NCI-H526 (cell line): Measurements from ENCODE around the gene CYGB.
"Not testable (repeated sequence)": the region's sequence is repeated elsewhere in the genome, so short reads cannot be mapped to it uniquely, and the experiment has no call there.

Experiments used
- DNase-seq, 2 experiments: peaks; one replicate each; lab custom pipeline; 2025; lab: John Stamatoyannopoulos, UW

The CYGB gene

DNA sequence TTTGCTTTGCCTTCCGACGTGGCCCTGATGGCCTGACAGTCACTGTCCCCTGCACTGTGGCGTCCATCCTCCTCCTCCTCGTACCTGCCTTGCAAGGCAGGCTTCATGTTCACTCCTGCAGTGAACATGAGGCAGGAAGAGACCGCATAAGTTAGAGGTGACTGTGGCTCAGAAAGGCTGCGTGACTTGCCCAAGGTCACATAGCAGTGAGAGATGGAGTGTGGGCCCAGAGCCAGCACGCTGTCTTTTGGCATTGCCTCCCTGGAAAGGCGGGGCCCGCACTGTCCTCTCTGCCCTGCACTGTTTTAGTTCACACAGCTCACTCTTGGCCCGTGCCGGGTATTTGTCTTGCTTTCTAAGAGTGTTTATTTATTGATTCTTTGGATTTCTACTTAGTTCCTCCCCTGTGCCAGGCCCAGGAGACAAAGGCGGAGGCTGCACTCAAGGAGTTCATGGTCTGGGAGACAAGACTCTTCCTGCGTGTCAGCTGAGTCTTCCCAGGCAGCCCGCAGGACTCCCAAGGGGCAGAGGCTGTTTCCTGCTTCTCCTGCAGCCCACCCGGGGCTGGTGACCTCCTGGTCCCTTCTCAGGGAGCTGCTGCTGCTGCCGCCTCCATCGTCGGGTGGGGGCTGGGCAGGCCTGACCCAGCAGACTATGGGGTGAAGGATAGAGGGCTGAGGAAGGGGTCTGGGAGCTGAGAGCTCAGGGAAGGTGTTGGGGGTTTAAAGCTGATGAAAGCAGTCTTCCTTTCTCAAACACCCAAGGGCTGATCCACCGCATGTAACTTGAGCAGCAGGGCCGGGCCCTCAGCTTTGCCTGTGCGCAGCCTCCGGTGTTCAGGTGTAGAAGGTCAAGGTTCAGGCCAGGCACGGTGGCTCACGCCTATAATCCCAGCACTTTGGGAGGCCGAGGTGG is 12.7 kb downstream of the CYGB start:
- DNase-seq = no peak

DNA sequence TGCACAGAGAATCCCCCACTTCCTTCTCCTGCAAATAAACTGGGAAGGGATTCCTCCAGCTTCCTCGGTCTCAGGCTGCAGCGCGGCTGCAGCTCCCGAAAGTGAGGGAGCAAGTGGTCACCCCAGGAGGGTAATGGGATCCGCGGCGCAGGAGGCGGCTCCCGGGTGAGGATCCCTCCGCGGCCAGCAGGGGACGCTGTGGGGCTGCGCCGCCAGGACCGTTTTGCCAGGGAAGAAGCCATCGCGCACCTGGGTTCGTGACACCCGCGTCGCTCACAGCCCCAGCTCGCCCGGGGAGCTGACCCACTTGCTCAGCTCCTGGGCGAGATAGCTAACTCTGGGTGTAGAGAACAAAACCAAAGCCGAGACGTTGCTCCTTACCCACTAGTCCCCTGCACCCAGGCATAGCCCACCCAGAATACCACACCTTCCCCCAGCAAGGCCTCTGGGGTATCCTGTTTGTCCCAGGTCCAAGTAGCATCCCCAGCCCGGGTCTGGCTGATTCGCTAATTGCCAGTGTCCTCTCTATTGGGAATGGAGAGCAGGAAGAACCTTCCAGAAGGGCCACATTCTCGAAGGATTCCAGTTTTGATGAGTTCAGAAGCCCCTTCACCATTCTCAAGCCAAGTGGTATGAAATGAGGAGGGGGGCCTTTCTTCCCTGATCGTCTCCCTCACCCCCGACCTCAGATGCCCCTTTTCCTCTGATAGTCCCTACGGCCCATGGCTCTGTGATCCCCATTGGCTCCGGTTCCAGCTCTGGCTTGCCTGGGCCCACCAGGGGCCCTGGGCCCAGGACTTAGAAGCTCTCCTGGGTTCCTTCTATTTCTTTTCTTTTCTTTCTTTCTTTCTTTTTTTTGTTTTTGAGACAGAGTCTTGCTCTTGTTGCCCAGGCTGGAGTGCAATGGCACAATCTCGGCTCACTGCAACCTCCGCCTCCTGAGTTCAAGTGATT is 14.1 kb downstream of the CYGB start:
- peak in 1 of 2 experiments; percentile 83 for DNase-seq

DNA sequence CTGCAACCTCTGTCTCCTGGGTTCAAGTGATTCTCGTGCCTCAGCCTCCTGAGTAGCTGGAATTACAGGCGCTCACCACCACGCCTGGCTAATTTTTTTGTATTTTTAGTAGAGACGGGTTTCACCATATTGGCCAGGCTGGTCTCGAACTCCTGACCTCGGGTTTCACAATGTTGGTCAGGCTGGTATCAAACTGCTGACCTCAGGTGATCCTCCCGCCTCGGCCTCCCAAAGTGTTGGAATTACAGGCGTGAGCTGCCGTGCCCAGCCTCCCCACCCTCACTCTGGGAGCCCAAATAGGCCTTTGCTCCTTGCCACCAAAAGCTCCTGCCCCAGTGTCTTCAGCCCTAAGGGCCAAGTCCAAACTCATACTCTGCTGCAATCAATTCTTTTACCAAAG is 15.8 kb downstream of the CYGB start:
- not testable (repeated sequence) for DNase-seq

DNA sequence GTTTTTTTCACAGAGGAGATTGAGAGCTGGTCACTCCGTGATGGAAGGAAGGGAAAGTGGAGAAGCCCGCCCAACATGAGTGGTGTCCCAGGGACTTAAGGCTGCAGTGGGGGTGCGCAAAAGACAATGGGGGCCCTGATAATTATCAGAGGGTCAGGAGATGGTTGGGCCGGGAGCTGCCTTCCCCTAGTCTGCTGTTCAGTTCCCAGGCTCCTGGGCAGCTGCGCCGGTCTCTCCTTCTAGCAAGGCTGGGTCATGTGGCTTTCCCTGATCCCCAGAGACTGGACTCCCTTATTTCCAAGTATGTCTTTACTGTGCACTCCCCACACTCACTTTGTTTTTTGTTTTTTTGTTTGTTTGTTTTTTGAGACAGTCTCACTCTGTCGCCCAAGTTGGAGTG is 16.2 kb downstream of the CYGB start:
- DNase-seq = no peak

DNA sequence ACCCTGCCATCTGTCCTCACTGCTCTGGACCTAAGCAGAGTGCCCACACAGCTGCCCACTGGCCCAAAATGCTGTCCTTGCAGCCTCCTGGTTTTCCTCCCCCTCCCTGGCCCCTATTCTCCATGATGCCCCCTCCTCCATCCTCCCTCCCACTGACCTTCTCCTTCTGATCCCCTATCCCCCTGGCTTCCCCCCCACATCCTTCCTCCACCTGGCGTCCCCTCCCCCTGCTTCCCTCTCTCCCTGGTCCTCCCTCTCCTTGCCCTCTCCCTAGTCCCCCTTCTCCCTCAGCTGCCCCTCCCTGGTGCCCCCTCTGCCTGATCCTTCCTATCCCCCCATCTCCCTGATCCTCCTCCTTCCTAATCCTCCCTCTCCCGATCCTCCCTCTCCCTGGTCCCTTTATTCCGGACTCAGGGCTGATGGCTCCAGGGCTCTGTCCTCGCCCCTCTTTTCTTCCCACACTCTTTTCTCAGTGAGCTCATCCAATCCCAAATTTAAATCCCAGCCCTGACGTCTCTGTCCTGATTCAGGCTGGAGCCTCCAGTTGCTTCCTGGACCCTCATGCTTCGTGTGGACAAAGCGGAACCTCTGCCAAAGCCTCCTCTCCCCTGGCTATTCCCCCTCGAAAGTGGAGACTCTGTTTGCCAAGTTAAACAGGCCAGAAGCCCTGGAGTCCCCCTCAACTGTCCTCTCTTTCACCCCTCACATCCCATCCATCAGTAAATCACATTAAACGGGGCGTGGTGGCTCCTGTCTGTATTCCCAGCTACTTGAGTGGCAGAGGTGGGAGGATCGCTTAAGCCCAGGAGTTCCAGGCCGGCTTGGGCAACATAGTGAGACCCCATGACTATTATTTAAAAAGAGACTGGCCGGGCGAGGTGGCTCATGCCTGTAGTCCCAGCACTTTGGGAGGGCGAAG is 18.2 kb downstream of the CYGB start:
- DNase-seq = no peak

DNA sequence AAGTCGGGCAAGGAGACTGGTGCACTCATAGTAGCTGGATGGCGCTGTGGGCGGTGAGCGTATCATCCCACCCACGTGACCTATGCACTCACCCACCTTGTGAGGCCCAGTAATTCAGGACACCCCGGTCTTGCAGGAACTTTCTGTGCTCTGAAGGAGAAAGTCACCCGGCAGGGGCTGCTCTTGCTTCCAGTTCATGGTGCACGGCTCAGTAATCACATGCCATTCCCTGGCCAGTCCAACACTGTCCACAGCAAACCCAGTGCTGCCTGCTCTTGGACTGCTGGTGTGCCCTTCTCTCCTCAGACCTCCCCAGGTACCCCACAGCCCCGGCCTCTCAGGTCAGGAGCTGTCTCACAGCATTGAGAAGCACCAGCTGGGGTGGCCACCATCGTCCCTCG is 19.9 kb downstream of the CYGB start:
- DNase-seq = no peak

DNA sequence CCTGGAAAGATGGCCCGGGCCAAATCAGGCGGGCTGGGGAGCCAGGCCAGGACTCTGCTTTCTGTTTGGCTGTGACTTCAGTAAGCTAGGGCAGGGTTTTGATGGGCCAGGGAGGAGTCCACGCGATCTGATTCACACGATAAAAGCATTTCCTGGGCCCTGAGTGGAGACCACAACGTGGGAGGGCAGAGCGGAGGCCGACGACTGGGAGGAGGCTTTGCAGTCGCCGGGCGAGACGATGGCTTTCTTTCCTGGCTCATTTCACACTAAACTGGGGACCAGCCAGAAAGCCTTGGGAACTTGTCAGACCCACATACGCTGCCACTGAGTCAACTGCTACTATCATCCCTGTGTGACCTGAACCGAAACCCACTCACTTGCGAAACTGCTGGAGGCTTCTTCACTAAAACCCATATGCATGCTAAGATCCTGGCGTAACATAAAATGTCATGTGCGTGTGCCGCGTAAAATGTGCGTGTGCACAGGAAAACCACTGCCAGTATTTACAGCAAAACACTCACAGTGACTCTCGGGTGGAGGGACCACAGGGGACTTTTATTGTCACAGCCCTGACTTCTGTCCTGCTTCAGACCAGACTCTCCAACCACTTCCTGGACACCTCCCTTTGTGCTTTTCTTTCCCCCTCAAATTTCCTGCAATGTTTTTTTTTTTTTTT is 22.1 kb downstream of the CYGB start:
- DNase-seq = no peak

DNA sequence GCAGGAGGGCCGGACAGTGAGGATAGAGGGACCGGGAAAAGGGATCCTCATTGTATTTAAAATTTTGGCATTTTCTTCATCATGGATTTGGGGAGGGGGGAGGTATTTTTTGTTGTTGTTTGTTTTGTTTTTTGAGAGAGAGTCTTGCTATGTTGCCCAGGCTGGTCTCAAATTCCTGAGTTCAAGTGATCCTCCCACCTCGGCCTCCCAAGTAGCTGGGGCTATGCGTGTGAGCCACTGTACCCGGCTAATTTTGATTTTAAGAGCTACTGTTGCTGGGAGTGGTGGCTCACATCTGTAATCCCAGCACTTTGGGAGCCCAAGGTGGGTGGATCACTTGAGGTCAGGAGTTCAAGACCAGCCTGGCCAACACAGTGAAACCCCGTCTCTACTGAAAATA is 23.2 kb downstream of the CYGB start:
- DNase-seq = not testable (repeated sequence)

DNA sequence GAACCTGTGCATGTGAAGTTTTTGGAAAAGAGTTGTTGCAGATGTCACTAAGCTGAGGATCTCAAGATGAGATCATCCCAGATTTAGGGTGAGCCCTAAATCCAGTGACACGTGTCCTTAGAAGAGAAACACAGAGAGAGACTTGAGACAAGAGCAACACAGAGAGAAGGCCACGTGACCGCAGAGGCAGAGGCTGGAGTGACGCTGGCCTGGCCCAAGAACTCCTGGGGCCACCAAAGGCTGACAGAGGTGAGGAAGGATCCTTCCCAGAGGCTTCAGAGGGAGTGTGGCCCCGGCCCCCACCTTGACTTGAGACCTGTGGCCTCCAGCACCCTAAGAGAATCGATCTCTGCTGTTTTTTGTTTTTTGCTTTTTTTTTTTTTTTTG is 24.2 kb downstream of the CYGB start:
- no peak for DNase-seq

DNA sequence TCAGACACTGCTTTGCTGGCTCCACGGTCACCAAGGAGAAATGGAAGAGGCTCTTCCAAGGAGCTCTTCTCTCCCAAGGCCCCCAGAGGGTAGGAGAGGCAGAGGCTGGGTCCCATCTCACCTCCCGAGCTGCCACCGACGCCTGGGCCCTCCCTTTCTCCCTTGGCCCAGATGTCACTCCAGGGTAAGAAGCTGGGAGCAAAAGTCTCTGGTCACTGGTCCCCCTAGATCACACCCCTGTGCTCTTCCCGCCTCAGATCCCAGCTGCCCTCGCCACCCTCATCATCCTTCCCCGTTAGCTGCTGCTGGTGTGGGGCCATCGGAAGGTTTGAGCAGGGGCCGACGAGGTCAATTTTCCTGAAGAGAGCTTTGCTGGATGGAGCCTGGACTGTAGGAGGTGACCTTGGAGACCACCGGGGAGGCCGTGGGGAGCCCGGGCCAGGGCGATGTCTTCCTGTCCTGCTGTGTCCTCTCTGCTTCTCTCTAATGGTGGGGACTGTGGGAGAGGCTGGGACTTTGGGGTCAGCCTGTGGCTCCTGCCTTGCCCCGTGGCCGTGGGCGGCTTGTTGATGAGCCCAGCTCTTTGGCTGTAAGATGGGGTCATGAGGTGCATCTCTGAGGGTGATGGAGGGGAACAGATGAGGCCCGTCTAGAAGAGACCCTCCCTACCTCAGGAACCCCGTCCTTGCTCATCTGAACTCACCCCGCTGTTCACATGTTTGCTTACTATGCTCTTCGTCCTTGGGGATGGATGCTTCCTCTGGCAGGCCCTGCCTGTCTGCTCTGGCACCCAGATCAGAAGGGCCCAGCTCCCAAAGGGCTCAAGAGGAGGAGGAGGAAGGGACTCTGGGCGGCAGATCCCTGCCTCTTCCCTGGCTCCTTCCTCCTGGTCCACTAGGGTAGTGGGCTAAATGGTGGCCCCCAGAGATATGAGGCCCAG is 24.9 kb downstream of the CYGB start:
- DNase-seq = no peak

DNA sequence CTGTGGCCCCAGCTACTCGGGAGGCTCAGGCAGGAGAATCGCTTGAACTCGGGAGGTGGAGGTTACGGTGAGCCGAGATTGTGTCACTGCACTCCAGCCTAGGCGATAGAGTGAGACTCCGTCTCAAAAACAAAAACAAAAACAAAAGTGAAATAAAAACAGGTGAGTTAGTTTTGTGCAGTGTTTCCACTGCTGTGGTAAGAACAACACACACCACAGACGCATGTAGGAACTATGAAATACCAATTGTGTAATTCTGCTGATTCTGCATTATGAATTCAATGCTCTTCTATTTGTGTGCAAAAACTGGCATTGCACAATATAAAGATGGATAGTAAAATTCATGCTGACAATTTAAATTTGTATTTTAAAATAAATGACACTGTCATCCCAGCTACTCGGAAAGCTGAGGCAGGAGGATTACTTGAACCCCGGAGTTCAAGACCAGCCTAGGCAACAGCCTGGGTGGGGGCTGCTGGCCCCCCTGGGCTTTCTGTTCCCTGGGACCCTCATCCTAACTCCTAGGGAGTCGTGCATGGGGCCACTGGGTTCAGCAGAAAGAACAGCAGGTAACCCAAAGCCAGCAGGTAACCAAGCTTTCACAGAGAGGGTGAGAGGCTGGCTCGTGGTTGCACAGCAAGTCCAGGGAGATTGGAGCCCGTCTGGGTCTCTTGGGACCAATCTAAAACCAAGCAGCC is 25.7 kb downstream of the CYGB start:
- DNase-seq = no peak

DNA sequence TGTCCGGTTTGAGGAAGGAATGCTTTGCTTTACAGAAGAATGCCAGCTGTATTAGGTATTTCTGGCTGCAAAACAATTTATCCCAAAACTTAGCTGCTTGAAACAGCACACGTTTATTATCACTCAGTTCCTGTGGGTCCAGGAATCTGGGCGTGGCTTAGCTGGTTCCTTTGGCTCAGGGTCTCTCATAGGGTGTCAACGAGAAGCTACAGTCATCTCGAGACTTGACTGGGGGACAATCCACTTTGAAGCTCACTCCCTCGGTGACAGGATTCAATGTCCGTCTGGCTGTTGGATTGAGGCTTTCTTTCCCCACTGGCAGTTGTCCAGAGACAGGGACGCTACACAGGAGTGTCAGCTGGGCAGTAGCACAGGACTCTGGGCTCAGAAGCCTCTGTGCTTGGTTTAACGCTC is 26.7 kb downstream of the CYGB start:
- DNase-seq = no peak

DNA sequence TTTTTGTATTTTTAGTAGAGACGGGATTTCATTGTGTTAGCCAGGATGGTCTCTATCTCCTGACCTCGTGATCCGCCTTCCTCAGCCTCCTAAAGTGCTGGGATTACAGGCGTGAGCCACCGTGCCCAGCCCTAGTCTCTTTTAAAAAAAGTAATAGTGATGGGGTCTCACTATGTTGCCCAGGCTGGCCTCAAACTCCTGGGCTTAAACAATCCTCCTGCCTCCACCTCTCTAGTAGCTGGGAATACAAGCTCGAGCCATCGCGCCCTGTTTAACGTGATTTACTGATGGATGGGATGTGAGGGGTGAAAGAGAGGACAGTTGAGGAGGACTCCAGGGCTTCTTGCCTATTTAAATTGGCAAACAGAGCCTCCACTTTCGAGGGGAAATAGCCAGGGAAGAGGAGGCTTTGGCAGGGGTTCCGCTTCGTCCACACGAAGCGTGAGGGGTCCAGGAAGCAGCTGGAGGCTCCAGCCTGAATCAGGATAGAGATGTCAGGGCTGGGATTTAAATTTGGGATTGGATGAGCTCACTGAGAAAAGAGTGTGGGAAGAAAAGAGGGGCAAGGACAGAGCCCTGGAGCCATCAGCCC is 28.9 kb downstream of the CYGB start:
- not testable (repeated sequence) for DNase-seq

DNA sequence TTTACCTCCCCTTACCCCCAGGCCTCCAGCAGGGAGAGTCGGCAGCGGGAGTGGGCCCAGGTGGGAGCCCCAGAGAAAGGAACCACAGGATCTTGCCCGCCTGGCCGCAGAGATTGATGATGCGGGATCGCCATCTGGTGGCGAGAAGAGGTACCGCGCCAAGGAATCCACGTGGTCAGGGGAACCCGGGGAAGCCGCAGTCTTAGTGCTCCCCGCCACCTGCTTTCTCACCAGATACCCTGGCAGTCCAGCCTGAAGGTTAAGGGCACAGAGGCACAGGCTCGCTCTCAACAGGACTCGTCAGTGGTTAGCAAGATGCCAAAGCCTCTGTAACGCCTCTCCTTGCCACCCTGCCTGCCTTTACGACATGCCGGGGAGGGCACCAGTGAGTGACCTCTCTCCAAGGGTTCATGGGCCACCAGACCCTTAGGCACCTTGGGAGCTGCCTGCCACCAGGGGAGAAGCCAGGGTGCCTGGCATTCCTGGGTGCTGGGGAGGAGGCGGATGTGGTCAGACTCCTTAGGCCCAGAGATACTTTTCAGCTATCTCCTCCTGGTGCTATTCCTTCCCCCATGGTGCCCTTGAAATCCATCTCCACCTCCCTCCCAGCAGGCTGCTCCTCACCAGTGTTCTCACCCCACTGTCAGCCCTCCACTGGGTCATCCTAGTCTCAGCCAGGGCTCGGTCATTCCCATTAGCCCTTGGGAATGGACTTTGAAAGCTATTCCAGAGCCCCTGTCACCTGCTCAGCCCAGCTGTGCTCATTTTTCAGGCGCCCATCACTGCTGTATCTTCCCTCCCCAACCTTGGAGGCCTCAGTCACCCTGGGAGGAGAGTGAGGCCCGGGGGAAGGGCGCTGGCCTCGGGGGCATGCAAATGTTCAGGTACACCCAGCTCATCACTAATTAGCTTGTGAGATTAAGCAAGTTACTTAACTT is 30.8 kb downstream of the CYGB start:
- peak; percentile 44 to 86 for DNase-seq

DNA sequence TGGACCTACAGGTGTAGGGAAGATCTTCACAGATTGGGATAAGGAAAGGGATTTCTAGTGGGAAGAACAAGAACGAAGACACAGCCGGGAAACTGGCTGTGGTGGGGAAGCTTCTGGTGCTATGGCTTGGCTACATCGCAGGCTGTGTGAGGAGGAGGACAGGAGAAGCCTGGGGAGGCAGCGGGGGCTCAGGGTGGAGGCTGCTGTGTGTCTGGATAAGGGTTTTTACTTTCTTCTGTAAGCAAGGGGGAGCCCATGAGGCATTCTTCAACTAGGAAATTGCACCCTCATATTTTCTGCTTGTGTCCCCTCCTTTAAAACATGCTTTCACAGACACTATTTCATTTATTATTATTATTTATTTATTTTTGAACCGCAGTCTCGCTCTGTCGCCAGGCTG is 33.4 kb downstream of the CYGB start:
- DNase-seq = no peak

DNA sequence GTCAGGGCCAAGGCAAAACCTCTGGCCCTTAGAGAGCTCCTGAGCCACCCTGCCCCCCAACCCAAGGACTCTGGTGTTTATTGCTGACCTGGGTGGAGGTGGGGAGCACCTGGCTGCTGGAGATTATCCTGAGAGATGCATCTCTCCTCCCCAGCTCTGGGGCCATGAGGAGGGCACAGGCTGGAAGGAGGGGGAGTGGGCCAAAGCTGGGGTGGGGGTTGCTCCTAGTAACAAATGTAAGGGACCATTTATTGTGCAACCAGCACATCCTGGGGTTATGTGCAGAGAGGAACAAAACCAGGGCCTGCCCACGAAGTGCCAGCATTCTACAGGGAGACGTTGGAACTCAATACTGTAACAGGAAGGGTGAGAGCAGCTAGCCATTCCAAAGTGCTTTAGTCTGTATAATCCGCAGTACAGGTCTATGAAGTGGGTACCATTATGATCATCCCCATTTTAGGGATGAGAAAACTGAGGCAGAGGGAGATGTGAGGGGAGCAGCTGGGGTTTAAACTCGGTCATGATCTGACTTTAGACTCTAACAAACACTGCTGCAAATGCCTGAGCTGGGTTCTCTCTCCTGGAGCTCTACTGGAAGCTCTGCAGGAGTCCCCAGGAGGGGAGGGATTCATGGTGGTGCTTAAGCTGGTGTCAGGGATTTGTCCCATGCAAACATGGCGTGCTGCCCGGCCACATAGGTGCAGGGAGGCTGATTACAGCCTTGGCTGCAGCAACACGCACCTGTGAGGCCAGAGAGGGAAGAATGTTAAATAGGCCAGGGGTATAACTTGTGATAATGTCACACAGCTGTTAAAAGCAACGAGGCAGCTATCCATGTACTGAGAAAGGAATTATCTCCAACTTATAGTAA is 34.9 kb downstream of the CYGB start:
- no peak for DNase-seq

DNA sequence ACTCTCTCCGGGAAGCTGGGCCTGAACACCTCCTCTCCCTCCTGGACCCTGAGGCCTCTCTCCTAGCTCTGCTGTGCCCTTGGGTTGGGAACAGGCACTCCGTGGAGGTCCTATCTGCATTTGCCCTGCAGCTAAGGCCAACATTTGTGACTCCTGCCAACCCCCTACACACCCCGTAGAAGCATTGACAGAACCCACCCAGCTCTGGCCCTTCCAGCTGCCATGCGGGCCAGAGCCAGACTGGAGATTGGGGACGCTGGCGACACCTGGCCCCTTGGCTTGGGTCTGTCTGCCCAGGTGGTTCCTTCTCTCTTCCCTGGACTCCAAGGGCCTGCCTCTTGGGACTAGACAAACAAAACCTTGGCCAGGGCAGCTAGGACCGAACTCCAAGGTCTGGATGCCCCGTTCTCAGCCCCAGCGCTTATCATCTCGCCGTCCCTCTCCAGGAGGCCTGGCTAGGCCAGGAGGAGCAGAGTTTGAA is 35.6 kb downstream of the CYGB start:
- no peak for DNase-seq
